ENCODE data around the gene HOXC9. TPM values are rescaled to one million over a fixed set of nuclear protein-coding genes. Genes with fewer than 3 reads are reported as not detected.

Gene HOXC9
- total and polyA plus RNA-seq, 10 donors = 0.05 TPM; not detected in 9

DNA sequence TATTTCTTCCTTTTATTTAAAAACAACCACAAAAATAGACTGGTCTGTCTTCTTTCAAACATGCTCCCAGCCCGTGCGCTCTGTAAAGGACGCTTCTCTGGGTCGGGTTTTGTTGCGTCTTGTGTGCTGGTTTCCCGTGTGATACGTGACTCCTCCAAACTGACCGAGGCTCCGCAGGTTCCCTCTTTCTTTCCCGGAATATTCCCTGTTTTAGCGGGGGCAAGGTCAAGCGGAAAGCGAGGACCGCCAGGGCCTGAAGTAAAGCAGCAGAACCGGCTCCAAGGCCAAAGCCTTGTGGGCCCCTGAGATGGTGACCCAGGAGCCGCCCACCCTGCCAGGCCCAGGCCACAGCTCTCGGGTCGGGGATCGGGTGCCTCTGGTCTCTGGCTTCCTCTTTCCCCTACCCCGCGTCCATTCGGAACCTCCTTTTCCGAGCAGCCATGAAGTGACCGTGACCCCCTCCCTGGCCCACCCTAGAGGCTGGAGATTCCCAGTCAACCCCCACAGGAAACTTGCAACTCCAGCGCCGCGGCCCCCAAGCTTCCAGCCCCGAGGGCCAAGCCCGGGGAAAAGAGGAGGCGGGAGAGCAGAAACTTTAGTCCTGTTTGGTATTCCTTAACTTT, 15.9 kb upstream of the HOXC9 start:
- WGBS, 5 donors = 3 to 6% (median 5%) methylated on average over 26 to 30 of the region's 30 CpGs
- peaks cover 34 to 100% (median 99%) of the 10 kb centered on the region in 7 donors for H3K27me3 ChIP-seq (replicated peaks in 1 of 7)
- DNase-seq = no peak
- H3K4me1 ChIP-seq = peaks cover 13 to 40% (median 26%) of the 10 kb centered on the region in 6 donors
- peaks cover 0 to 12% (median 0%) of the 10 kb centered on the region in 8 donors for H3K9me3 ChIP-seq
- peak overlapping the region in 1 of 8 donors; percentile 4 for H3K4me3 ChIP-seq
- no peak overlapping the region for H3K27ac ChIP-seq
- no peaks in the 10 kb centered on the region for H3K36me3 ChIP-seq
- TF ChIP-seq, protein P1, sequence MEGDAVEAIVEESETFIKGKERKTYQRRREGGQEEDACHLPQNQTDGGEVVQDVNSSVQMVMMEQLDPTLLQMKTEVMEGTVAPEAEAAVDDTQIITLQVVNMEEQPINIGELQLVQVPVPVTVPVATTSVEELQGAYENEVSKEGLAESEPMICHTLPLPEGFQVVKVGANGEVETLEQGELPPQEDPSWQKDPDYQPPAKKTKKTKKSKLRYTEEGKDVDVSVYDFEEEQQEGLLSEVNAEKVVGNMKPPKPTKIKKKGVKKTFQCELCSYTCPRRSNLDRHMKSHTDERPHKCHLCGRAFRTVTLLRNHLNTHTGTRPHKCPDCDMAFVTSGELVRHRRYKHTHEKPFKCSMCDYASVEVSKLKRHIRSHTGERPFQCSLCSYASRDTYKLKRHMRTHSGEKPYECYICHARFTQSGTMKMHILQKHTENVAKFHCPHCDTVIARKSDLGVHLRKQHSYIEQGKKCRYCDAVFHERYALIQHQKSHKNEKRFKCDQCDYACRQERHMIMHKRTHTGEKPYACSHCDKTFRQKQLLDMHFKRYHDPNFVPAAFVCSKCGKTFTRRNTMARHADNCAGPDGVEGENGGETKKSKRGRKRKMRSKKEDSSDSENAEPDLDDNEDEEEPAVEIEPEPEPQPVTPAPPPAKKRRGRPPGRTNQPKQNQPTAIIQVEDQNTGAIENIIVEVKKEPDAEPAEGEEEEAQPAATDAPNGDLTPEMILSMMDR (IDR thresholded peaks at IDR 0.05 in 8 of 11, conservative IDR thresholded peaks at IDR 0.05 in 3 of 11) = no peak
- TF ChIP-seq POLR2AphosphoS5 (IDR thresholded peaks at IDR 0.05) (no peak), POLR2A (IDR thresholded peaks at IDR 0.05) (no peak)
- intact Hi-C loops (cut with DNase I; ENCODE audit: low total_unique reads) = no loop called here

DNA sequence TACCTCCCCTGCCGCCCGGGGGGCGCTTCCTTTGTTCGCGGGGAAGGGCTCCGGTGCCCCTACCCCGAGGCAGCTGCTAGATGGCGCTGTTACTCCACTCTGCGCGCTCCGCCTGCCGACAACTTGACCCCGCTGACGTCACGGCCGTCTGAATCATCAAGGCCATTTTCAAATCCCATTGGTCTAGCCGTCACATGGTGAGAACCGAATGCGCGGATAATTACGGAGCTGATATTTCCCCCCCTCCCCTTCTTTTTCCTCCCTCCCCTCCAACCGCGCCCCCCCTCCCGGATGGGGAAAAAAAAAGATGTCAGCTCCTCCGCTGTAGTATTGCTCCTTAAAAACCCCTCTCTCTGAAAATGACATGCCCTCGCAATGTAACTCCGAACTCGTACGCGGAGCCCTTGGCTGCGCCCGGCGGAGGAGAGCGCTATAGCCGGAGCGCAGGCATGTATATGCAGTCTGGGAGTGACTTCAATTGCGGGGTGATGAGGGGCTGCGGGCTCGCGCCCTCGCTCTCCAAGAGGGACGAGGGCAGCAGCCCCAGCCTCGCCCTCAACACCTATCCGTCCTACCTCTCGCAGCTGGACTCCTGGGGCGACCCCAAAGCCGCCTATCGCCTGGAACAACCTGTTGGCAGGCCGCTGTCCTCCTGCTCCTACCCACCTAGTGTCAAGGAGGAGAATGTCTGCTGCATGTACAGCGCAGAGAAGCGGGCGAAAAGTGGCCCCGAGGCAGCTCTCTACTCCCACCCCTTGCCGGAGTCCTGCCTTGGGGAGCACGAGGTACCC, 14.9 kb upstream of the HOXC9 start, which contains the start of gene HOXC10:
HOXC10 (plus strand) TSS at position 246 of the 791 bp plus-strand sequence; CDS start at position 360, 114 bp downstream.
- DNase-seq = no peak
- Histone ChIP-seq H3K27me3 (replicated peaks in 1 of 7) (peaks cover 34 to 100% (median 100%) of the 10 kb centered on the region in 7 donors), H3K9me3 (peaks cover 0 to 12% (median 0%) of the 10 kb centered on the region in 8 donors), H3K4me1 (peaks cover 13 to 48% (median 33%) of the 10 kb centered on the region in 6 donors), H3K36me3 (no peaks in the 10 kb centered on the region), H3K4me3 (peak within 1 kb of the TSS in 4 of 8 donors; percentile 6 to 53 (median 12)), H3K27ac (no peak within 1 kb of the TSS)
- TF ChIP-seq, protein P1 (IDR thresholded peaks at IDR 0.05 in 8 of 11, conservative IDR thresholded peaks at IDR 0.05 in 3 of 11) = peak in 7 of 11 experiments; percentile 19 to 52 (median 37)
- no peak for TF ChIP-seq POLR2AphosphoS5 (IDR thresholded peaks at IDR 0.05)
- intact Hi-C loops (cut with DNase I; ENCODE audit: low total_unique reads) = no loop called here
- WGBS, 5 donors = 4 to 8% (median 7%) methylated on average over 49 to 55 of the region's 55 CpGs

DNA sequence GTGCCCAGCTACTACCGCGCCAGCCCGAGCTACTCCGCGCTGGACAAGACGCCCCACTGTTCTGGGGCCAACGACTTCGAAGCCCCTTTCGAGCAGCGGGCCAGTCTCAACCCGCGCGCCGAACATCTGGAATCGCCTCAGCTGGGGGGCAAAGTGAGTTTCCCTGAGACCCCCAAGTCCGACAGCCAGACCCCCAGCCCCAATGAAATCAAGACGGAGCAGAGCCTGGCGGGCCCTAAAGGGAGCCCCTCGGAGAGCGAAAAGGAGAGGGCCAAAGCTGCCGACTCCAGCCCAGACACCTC, 14.3 kb upstream of the HOXC9 start:
- no peak for DNase-seq
- intact Hi-C loops (cut with DNase I; ENCODE audit: low total_unique reads) = no loop called here
- 0 to 12% (median 9%) methylated on average over 2 to 21 of the region's 21 CpGs for WGBS, 5 donors
- Histone ChIP-seq H3K27ac (no peak overlapping the region), H3K9me3 (peaks cover 0 to 12% (median 0%) of the 10 kb centered on the region in 8 donors), H3K4me3 (peak overlapping the region in 3 of 8 donors; percentile 9 to 53 (median 16)), H3K36me3 (no peaks in the 10 kb centered on the region), H3K27me3 (replicated peaks in 1 of 7) (peaks cover 31 to 100% (median 100%) of the 10 kb centered on the region in 7 donors), H3K4me1 (peaks cover 13 to 48% (median 33%) of the 10 kb centered on the region in 6 donors)
- TF ChIP-seq POLR2AphosphoS5 (IDR thresholded peaks at IDR 0.05) (no peak), POLR2A (IDR thresholded peaks at IDR 0.05) (no peak)
- TF ChIP-seq, protein P1 (IDR thresholded peaks at IDR 0.05 in 8 of 11, conservative IDR thresholded peaks at IDR 0.05 in 3 of 11) = no peak
